Activated T-cell treated with anti-CD3 and anti-CD28 coated beads, Interleukin-2, amount 50 U/mL, for 4 hours (primary cell): Measurements from ENCODE around the gene CARS2. TPM values are rescaled to one million over a fixed set of nuclear protein-coding genes. Genes with fewer than 3 reads are reported as not detected.
"Not testable (repeated sequence)": the region's sequence is repeated elsewhere in the genome, so short reads cannot be mapped to it uniquely, and the experiment has no call there.

Experiments
- ATAC-seq, 2 donors: fragments of 200-7000 bp; cut with Tn5 transposase; one replicate each; pipeline ENCODE4 v1.10.0; 2021
- DNase-seq: peaks from one replicate; pipeline ENCODE4 v3.0.0-alpha.2; 2020
- H3K27me3 Mint-ChIP-seq: one replicate; pipeline ENCODE4 v1.8.0; 2021; ENCODE audit warnings: low read depth, mixed read lengths
- H3K36me3 Mint-ChIP-seq: one replicate; pipeline ENCODE4 v1.8.0; 2022; ENCODE audit warnings: mixed read lengths; ENCODE audit not compliant: insufficient read depth
- H3K4me1 Mint-ChIP-seq: one replicate; pipeline ENCODE4 v1.8.0; 2021; ENCODE audit warnings: low read depth, mixed read lengths
- H3K4me3 Mint-ChIP-seq: one replicate; pipeline ENCODE4 v1.8.0; 2021; ENCODE audit warnings: mild to moderate bottlenecking, moderate library complexity, mixed read lengths
- H3K9me3 Mint-ChIP-seq: one replicate; pipeline ENCODE4 v1.8.0; 2021; ENCODE audit warnings: mixed read lengths
- total RNA-seq, 3 donors: library from RNA; stranded (reverse); gene quantifications; one replicate each; pipeline ENCODE4 v1.2.1, GENCODE V29; 2021

The CARS2 gene
- total RNA-seq, result 10 to 100 TPM; 72.6 to 97.4 (median 80.3) TPM

- peaks cover 18% of the 10 kb centered on the region for H3K36me3 Mint-ChIP-seq
- peak within 1 kb of the TSS; percentile 91 for H3K4me3 Mint-ChIP-seq
- DNase-seq (peak; percentile 93), ATAC-seq (peak; percentile 95 to 97)
- peaks cover 28% of the 10 kb centered on the region for H3K4me1 Mint-ChIP-seq
- H3K27me3 Mint-ChIP-seq, result no peaks in the 10 kb centered on the region
- H3K9me3 Mint-ChIP-seq, result no peaks in the 10 kb centered on the region
Observed at GRCh38 chr13:110705826-110706569, at the start of gene CARS2. CARS2 (minus strand) TSS chr13:110706116; CDS start chr13:110706093, 23 bp downstream.

- peaks cover 7% of the 10 kb centered on the region for H3K9me3 Mint-ChIP-seq
- DNase-seq, result no peak
- H3K36me3 Mint-ChIP-seq, result peaks cover 9% of the 10 kb centered on the region
- no peak overlapping the region for H3K4me3 Mint-ChIP-seq
- no peaks in the 10 kb centered on the region for H3K27me3 Mint-ChIP-seq
- ATAC-seq, result no peak
- H3K4me1 Mint-ChIP-seq, result no peaks in the 10 kb centered on the region
Observed at GRCh38 chr13:110748271-110748670, 42.4 kb upstream of the CARS2 start.

GRCh38 chr13:110746438-110746837, 40.5 kb upstream of the CARS2 start:
- DNase-seq (no peak), ATAC-seq (no peak)
- H3K4me3 Mint-ChIP-seq, result no peak overlapping the region
- peaks cover 7% of the 10 kb centered on the region for H3K9me3 Mint-ChIP-seq
- peaks cover 9% of the 10 kb centered on the region for H3K36me3 Mint-ChIP-seq
- H3K27me3 Mint-ChIP-seq, result no peaks in the 10 kb centered on the region
- H3K4me1 Mint-ChIP-seq, result no peaks in the 10 kb centered on the region

GRCh38 chr13:110743687-110744086, 37.8 kb upstream of the CARS2 start:
- Mint-ChIP-seq H3K36me3 (peaks cover 8% of the 10 kb centered on the region), H3K9me3 (peaks cover 7% of the 10 kb centered on the region), H3K4me3 (no peak overlapping the region), H3K4me1 (no peaks in the 10 kb centered on the region), H3K27me3 (no peaks in the 10 kb centered on the region)
- DNase-seq, result no peak
- ATAC-seq, result no peak

- Mint-ChIP-seq H3K27me3 (no peaks in the 10 kb centered on the region), H3K4me3 (no peak overlapping the region), H3K36me3 (peaks cover 2% of the 10 kb centered on the region), H3K9me3 (no peaks in the 10 kb centered on the region), H3K4me1 (no peaks in the 10 kb centered on the region)
- ATAC-seq (no peak), DNase-seq (no peak)
Observed at GRCh38 chr13:110737555-110737954, 31.6 kb upstream of the CARS2 start.

GRCh38 chr13:110734561-110734960, 28.6 kb upstream of the CARS2 start:
- Mint-ChIP-seq H3K9me3 (no peaks in the 10 kb centered on the region), H3K36me3 (no peaks in the 10 kb centered on the region), H3K27me3 (no peaks in the 10 kb centered on the region), H3K4me1 (no peaks in the 10 kb centered on the region), H3K4me3 (no peak overlapping the region)
- DNase-seq (no peak), ATAC-seq (no peak)

GRCh38 chr13:110731072-110731471, 25.2 kb upstream of the CARS2 start:
- Mint-ChIP-seq H3K4me1 (peaks cover 16% of the 10 kb centered on the region), H3K9me3 (no peaks in the 10 kb centered on the region), H3K36me3 (no peaks in the 10 kb centered on the region), H3K27me3 (no peaks in the 10 kb centered on the region), H3K4me3 (no peak overlapping the region)
- DNase-seq (no peak), ATAC-seq (no peak)

GRCh38 chr13:110726726-110727125, 20.8 kb upstream of the CARS2 start:
- peaks cover 24% of the 10 kb centered on the region for H3K4me1 Mint-ChIP-seq
- H3K9me3 Mint-ChIP-seq, result no peaks in the 10 kb centered on the region
- H3K36me3 Mint-ChIP-seq, result no peaks in the 10 kb centered on the region
- DNase-seq (peak; percentile 47), ATAC-seq (peak; percentile 92 to 97)
- no peaks in the 10 kb centered on the region for H3K27me3 Mint-ChIP-seq
- peak overlapping the region; percentile 31 for H3K4me3 Mint-ChIP-seq

- H3K9me3 Mint-ChIP-seq, H3K4me3 Mint-ChIP-seq, DNase-seq, H3K27me3 Mint-ChIP-seq, H3K36me3 Mint-ChIP-seq: not testable (repeated sequence)
- peak; percentile 51 to 53 for ATAC-seq
- peaks cover 24% of the 10 kb centered on the region for H3K4me1 Mint-ChIP-seq
Observed at GRCh38 chr13:110726153-110726552, 20.2 kb upstream of the CARS2 start.

- H3K4me3 Mint-ChIP-seq, result no peak overlapping the region
- peaks cover 7% of the 10 kb centered on the region for H3K36me3 Mint-ChIP-seq
- H3K4me1 Mint-ChIP-seq, result peaks cover 30% of the 10 kb centered on the region
Observed at GRCh38 chr13:110723598-110723997, 17.7 kb upstream of the CARS2 start.

GRCh38 chr13:110722971-110723370, 17.1 kb upstream of the CARS2 start:
- H3K36me3 Mint-ChIP-seq, result peaks cover 7% of the 10 kb centered on the region
- no peaks in the 10 kb centered on the region for H3K9me3 Mint-ChIP-seq
- H3K4me1 Mint-ChIP-seq, result peaks cover 30% of the 10 kb centered on the region
- no peaks in the 10 kb centered on the region for H3K27me3 Mint-ChIP-seq
- no peak overlapping the region for H3K4me3 Mint-ChIP-seq
- no peak for ATAC-seq
- DNase-seq, result no peak

More at GRCh38 chr13:110723598-110723997, 17.7 kb upstream of the CARS2 start:
- no peaks in the 10 kb centered on the region for H3K9me3 Mint-ChIP-seq
- H3K27me3 Mint-ChIP-seq, result no peaks in the 10 kb centered on the region
- ATAC-seq, result no peak
- no peak for DNase-seq

GRCh38 chr13:110719036-110719710, 13.3 kb upstream of the CARS2 start:
- ATAC-seq (no peak), DNase-seq (no peak)
- H3K9me3 Mint-ChIP-seq, result no peaks in the 10 kb centered on the region
- H3K36me3 Mint-ChIP-seq, result peaks cover 7% of the 10 kb centered on the region
- H3K4me3 Mint-ChIP-seq, result no peak overlapping the region
- no peaks in the 10 kb centered on the region for H3K27me3 Mint-ChIP-seq
- H3K4me1 Mint-ChIP-seq, result peaks cover 27% of the 10 kb centered on the region

GRCh38 chr13:110716247-110716515, 10.3 kb upstream of the CARS2 start:
- H3K27me3 Mint-ChIP-seq, result no peaks in the 10 kb centered on the region
- no peak for ATAC-seq
- no peaks in the 10 kb centered on the region for H3K9me3 Mint-ChIP-seq
- peaks cover 33% of the 10 kb centered on the region for H3K4me1 Mint-ChIP-seq
- no peak for DNase-seq
- H3K4me3 Mint-ChIP-seq, result peak overlapping the region; percentile 98
- H3K36me3 Mint-ChIP-seq, result peaks cover 7% of the 10 kb centered on the region

GRCh38 chr13:110715395-110716246, 9.7 kb upstream of the CARS2 start:
- no peaks in the 10 kb centered on the region for H3K9me3 Mint-ChIP-seq
- DNase-seq (peak; percentile 92), ATAC-seq (peak; percentile 63 to 67)
- H3K36me3 Mint-ChIP-seq, result peaks cover 7% of the 10 kb centered on the region
- H3K4me1 Mint-ChIP-seq, result peaks cover 35% of the 10 kb centered on the region
- H3K27me3 Mint-ChIP-seq, result no peaks in the 10 kb centered on the region
- H3K4me3 Mint-ChIP-seq, result peak overlapping the region; percentile 98
